Breast epithelium (tissue), 3 donors: Measurements from ENCODE around the gene FAM156B.
"Not testable (repeated sequence)": the region's sequence is repeated elsewhere in the genome, so short reads cannot be mapped to it uniquely, and the experiment has no call there.

Experiments
- CTCF ChIP-seq, 3 donors: fragments of 450-650 bp; IDR thresholded peaks; one replicate each; pipeline ENCODE4 v1.5.1; 2016 to 2017; ENCODE audit warnings: antibody characterized with exemption in 3 of 3, mild to moderate bottlenecking in 3 of 3, moderate library complexity in 3 of 3
- POLR2AphosphoS5 ChIP-seq, 3 donors: sonication (generic); formaldehyde crosslinking; IDR thresholded peaks; one replicate each; pipeline ENCODE4 v1.6.1; 2017; ENCODE audit warnings: antibody characterized with exemption in 3 of 3

- not testable (repeated sequence) for TF ChIP-seq CTCF, POLR2AphosphoS5 (IDR thresholded peaks at IDR 0.05)
Measured at GRCh38 chrX:52947501-52947900, 50.4 kb downstream of the FAM156B start.
